CD14-positive monocyte (primary cell): ENCODE results near the gene CCDC15. TPM values are rescaled to one million over a fixed set of nuclear protein-coding genes. Genes with fewer than 3 reads are reported as not detected.

Source experiments
- DNase-seq, 3 donors: peaks; one replicate each; pipeline ENCODE4 v3.0.0-alpha.2; 2011 to 2022
- H2AFZ ChIP-seq: 2 replicates; pipeline ENCODE4 v1.6.0; 2012; ENCODE audit warnings: mild to moderate bottlenecking, low read depth, low read length, inconsistent platforms; ENCODE audit not compliant: insufficient read depth, poor library complexity, severe bottlenecking
- H3K27ac ChIP-seq, 2 donors: 1 replicate in 1 of 2; 2 replicates in 1 of 2; pipeline ENCODE4 v1.5.1; 2012 to 2013; ENCODE audit warnings: low read length in 2 of 2, control low read depth in 1 of 2, inconsistent platforms in 1 of 2, low read depth in 1 of 2, mild to moderate bottlenecking in 1 of 2
- H3K27me3 ChIP-seq, 2 donors: one replicate each; pipeline versions ENCODE4 v1.6.0 to v1.6.1; 2011 to 2013; ENCODE audit warnings: low read length in 2 of 2; ENCODE audit not compliant: control insufficient read depth in 2 of 2, insufficient read depth in 2 of 2
- H3K36me3 ChIP-seq, 2 donors: replicated peaks in 1 of 2; 1 replicate in 1 of 2; 2 replicates in 1 of 2; pipeline versions ENCODE4 v1.5.1 to v1.6.1; 2012 to 2013; ENCODE audit warnings: low read length in 2 of 2, control low read depth in 1 of 2, inconsistent platforms in 1 of 2, mild to moderate bottlenecking in 1 of 2; ENCODE audit not compliant: insufficient read depth in 2 of 2, control insufficient read depth in 1 of 2
- H3K4me1 ChIP-seq, 2 donors: 1 replicate in 1 of 2; 2 replicates in 1 of 2; pipeline versions ENCODE4 v1.5.1 to v1.6.1; 2012 to 2013; ENCODE audit warnings: low read length in 2 of 2, control low read depth in 1 of 2, inconsistent platforms in 1 of 2, mild to moderate bottlenecking in 1 of 2, moderate library complexity in 1 of 2; ENCODE audit not compliant: insufficient read depth in 2 of 2, control insufficient read depth in 1 of 2
- H3K4me2 ChIP-seq: replicated peaks from 2 replicates; pipeline ENCODE3; 2012; ENCODE audit warnings: low read length, moderate library complexity, mild to moderate bottlenecking; ENCODE audit not compliant: poor library complexity, severe bottlenecking; ENCODE audit errors: extremely low read depth
- H3K4me3 ChIP-seq, 3 experiments: fragments of 200-600 bp in 1 of 3; sonication (generic) in 1 of 3; replicated peaks in 1 of 3; 1 replicate in 2 of 3; 2 replicates in 1 of 3; pipeline ENCODE4 v1.5.1; 2011 to 2013; ENCODE audit warnings: low read length in 3 of 3, mild to moderate bottlenecking in 3 of 3, control low read depth in 2 of 3, low read depth in 2 of 3, inconsistent platforms in 1 of 3, moderate library complexity in 1 of 3
- H3K79me2 ChIP-seq: 2 replicates; pipeline ENCODE4 v1.6.0; 2012; ENCODE audit warnings: mild to moderate bottlenecking, control low read depth, inconsistent platforms, low read length, moderate library complexity; ENCODE audit not compliant: insufficient read depth
- H3K9ac ChIP-seq: 2 replicates; pipeline ENCODE4 v1.6.0; 2017; ENCODE audit warnings: low read length, mild to moderate bottlenecking; ENCODE audit not compliant: insufficient read depth, poor library complexity, severe bottlenecking
- H3K9me3 ChIP-seq, 2 donors: replicated peaks in 1 of 2; 1 replicate in 1 of 2; 2 replicates in 1 of 2; pipeline versions ENCODE4 v1.5.1 to v1.6.1; 2012 to 2013; ENCODE audit warnings: low read length in 2 of 2, control low read depth in 1 of 2; ENCODE audit not compliant: control insufficient read depth in 1 of 2, insufficient read depth in 1 of 2
- H4K20me1 ChIP-seq: 2 replicates; pipeline ENCODE4 v1.6.0; 2012; ENCODE audit warnings: mild to moderate bottlenecking, low read length, control low read depth, moderate library complexity; ENCODE audit not compliant: insufficient read depth
- H3K27ac Mint-ChIP-seq, 7 donors: one replicate each; pipeline ENCODE4 v1.8.0; 2020; ENCODE audit warnings: mild to moderate bottlenecking in 7 of 7, mixed read lengths in 7 of 7, moderate library complexity in 6 of 7, inconsistent platforms in 2 of 7
- H3K27me3 Mint-ChIP-seq, 3 donors: one replicate each; pipeline ENCODE4 v1.8.0; 2021 to 2022; ENCODE audit warnings: low read depth in 3 of 3, mild to moderate bottlenecking in 3 of 3, mixed read lengths in 3 of 3, moderate library complexity in 3 of 3, inconsistent platforms in 1 of 3
- H3K36me3 Mint-ChIP-seq, 2 donors: one replicate each; pipeline ENCODE4 v1.8.0; 2020; ENCODE audit warnings: mixed read lengths in 2 of 2, inconsistent platforms in 1 of 2, mild to moderate bottlenecking in 1 of 2
- H3K4me1 Mint-ChIP-seq: one replicate; pipeline ENCODE4 v1.8.0; 2020; ENCODE audit warnings: mild to moderate bottlenecking, mixed read lengths
- H3K4me3 Mint-ChIP-seq, 2 donors: one replicate each; pipeline ENCODE4 v1.8.0; 2020; ENCODE audit warnings: mild to moderate bottlenecking in 2 of 2, mixed read lengths in 2 of 2, moderate library complexity in 1 of 2
- H3K9me3 Mint-ChIP-seq, 7 donors: one replicate each; pipeline ENCODE4 v1.8.0; 2020 to 2022; ENCODE audit warnings: mixed read lengths in 7 of 7, mild to moderate bottlenecking in 6 of 7, moderate library complexity in 6 of 7, inconsistent platforms in 2 of 7
- CTCF ChIP-seq: fragments of 200-600 bp; IDR thresholded peaks from one replicate; pipeline ENCODE4 v1.8.0; 2022; ENCODE audit warnings: antibody characterized with exemption, mild to moderate bottlenecking
- WGBS: methylation state at CpG from one replicate; pipeline ENCODE4 v1.1.5; 2013; ENCODE audit warnings: missing lambda C conversion rate; ENCODE audit not compliant: insufficient coverage; 5-methylcytosine and 5-hydroxymethylcytosine counted together
- intact Hi-C, 2 donors: fragments of 100-400 bp; cut with micrococcal nuclease; formaldehyde crosslinking; loops; one replicate each; pipeline versions ENCODE4 v1.15.0 to v1.15.1; 2023
- polyA plus RNA-seq, 3 donors: library from polyadenylated mRNA; depleted of rRNA in 1 of 3; unstranded in 2 of 3; stranded (reverse) in 1 of 3; fragments of 300-500 nt in 2 of 3; fragments of >200 nt in 1 of 3; fragmentation: Illumina TruSeq in 2 of 3; gene quantifications; 1 replicate in 2 of 3; 2 replicates in 1 of 3; pipeline ENCODE4 v1.2.3, GENCODE V29; 2012 to 2021

CCDC15 gene
- polyA plus RNA-seq, 3 donors = 0.24 to 0.32 (median 0.28) TPM

DNA sequence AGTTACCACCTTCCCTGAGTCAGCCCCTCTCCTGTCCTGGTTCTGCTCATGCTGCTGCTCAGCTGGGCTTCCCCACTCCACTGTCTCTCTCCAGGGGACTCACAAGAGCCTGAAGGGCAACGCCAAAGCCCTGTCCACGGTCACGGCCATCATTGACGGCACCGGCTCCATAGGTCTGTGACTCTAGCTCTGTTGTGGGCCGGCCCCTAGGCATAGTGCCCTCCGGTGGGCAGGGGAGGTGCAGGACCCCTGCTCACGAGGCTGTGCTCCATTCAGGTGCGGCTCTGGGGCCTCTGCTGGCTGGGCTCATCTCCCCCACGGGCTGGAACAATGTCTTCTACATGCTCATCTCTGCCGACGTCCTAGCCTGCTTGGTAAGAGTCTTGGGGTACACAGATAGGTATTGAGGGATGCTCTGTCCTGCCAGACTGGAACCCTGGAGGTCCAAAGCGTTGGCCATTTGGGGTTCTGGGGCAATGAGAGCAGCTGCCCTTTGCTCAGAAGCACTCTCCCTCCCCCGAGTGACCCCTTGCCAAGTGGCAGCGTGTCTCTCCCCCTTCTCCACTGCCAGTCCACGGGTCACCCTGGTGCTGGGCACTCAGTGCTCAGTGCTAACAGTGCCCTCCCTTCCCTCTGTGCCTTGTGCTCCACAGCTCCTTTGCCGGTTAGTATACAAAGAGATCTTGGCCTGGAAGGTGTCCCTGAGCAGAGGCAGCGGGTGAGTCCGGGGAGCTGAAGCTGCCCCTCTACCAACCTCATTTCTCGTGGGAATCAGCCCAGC is 131.5 kb downstream of the CCDC15 start:
- H3K4me2 ChIP-seq = no peak overlapping the region
- no peaks in the 10 kb centered on the region for H3K79me2 ChIP-seq
- no peaks in the 10 kb centered on the region for H4K20me1 ChIP-seq
- TF ChIP-seq CTCF = no peak
- peaks cover 92 to 96% of the 10 kb centered on the region in 2 donors for H3K36me3 Mint-ChIP-seq
- peaks cover 0 to 6% (median 6%) of the 10 kb centered on the region in 3 donors for H3K27me3 Mint-ChIP-seq
- H3K27me3 ChIP-seq = no peaks in the 10 kb centered on the region
- DNase-seq = no peak
- H3K9me3 Mint-ChIP-seq = no peaks in the 10 kb centered on the region
- H3K4me3 ChIP-seq = no peak overlapping the region
- H3K27ac ChIP-seq = no peak overlapping the region
- peaks cover 6% of the 10 kb centered on the region for H3K4me1 Mint-ChIP-seq
- WGBS = 95% methylated on average over 18 of the region's 20 CpGs
- no peak overlapping the region for H2AFZ ChIP-seq
- H3K27ac Mint-ChIP-seq = peak overlapping the region in 4 of 7 donors; percentile 31 to 81 (median 41)
- intact Hi-C loops = no loop called here
- no peak overlapping the region for H3K4me3 Mint-ChIP-seq
- no peaks in the 10 kb centered on the region for H3K9me3 ChIP-seq
- H3K4me1 ChIP-seq = no peaks in the 10 kb centered on the region
- no peak overlapping the region for H3K9ac ChIP-seq
- peaks cover 80 to 87% of the 10 kb centered on the region in 2 donors for H3K36me3 ChIP-seq

DNA sequence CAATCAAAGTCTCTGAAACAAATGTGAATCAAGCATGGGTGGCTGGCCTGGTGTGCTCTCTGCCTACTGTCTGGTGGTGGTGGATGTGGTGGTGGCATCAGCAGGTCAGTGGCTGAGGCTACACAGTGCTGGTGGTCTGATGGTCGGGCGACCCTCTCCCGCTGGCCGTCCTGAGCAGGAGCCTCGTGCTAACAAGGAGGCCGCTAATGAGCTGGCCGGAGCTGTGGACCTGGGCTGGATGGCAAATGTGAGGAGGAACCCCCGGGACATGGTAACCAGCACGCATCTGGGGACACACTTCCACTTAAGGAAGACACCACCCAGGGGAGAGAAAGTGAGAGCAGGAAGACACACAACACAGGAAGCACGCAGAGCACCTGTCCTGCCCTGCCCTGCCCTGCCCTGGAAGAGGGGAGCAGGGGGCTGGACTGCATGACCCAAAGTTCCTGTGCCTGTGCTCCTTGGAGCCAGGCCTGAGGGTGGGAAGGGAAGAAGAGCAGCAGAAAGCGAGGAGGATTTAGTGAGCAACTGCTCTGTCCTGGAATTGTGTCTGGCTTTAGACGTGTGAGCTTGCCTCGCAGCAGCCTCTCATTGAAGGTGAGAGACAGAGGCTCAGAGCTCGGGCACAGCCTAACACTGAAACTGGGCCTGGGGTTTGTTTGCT is 132.8 kb downstream of the CCDC15 start:
- intact Hi-C loops = no loop called here
- Mint-ChIP-seq H3K4me3 (no peak overlapping the region), H3K36me3 (peaks cover 86 to 91% of the 10 kb centered on the region in 2 donors), H3K27me3 (peaks cover 0 to 6% (median 5%) of the 10 kb centered on the region in 3 donors), H3K9me3 (no peaks in the 10 kb centered on the region), H3K27ac (peak overlapping the region in 2 of 7 donors; percentile 7 to 74), H3K4me1 (peaks cover 14% of the 10 kb centered on the region)
- H3K4me2 ChIP-seq = no peak overlapping the region
- no peaks in the 10 kb centered on the region for H3K27me3 ChIP-seq
- no peaks in the 10 kb centered on the region for H3K9me3 ChIP-seq
- H4K20me1 ChIP-seq = no peaks in the 10 kb centered on the region
- H3K79me2 ChIP-seq = no peaks in the 10 kb centered on the region
- no peak overlapping the region for H3K9ac ChIP-seq
- DNase-seq = no peak
- H3K4me3 ChIP-seq = no peak overlapping the region
- peaks cover 67 to 82% of the 10 kb centered on the region in 2 donors for H3K36me3 ChIP-seq
- no peak for TF ChIP-seq CTCF
- H3K27ac ChIP-seq = peak overlapping the region in 1 of 2 donors; percentile 26
- H2AFZ ChIP-seq = no peak overlapping the region
- 95% methylated on average over 11 of the region's 14 CpGs for WGBS
- no peaks in the 10 kb centered on the region for H3K4me1 ChIP-seq
